ENCODE data around the gene COL5A3.

DNA sequence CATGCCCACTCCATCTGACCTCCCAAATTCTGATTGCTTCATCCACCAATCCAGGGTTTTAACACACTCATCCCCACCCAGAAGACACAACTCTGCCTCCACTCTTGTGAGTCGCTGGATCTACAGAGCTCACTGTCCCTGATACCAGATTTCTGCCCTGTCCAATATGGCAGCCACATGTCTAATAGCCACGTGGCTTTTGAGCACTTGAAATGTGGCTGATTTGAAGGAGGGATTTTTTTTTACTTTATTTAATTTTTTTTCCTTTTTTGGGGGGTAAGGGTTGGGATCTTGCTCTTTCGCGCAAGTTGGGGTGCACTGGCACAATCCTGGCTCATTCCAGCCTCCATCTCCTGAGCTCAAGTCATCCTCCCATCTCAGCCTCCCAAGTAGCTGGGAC, 49.2 kb downstream of the COL5A3 start:
- no peak for TF ChIP-seq JUNB (IDR thresholded peaks at IDR 0.05; ENCODE audit: unreplicated experiment)
- no peak for TF ChIP-seq CTCF (conservative IDR thresholded peaks at IDR 0.05; ENCODE audit: low read depth in 2 of 2)
- TF ChIP-seq EZH2 (IDR thresholded peaks at IDR 0.05; ENCODE audit: low read depth, unreplicated experiment), result no peak
- TF ChIP-seq CREB1 (CRISPR knock-in tag; IDR thresholded peaks at IDR 0.05; ENCODE audit: low read depth), result no peak
- TF ChIP-seq POLR2AphosphoS5 (IDR thresholded peaks at IDR 0.05; ENCODE audit: low read depth), result no peak
- no peak for TF ChIP-seq NANOG (IDR thresholded peaks at IDR 0.05; ENCODE audit: borderline replicate concordance)
- no peak for TF ChIP-seq EZH2phosphoT487 (IDR thresholded peaks at IDR 0.05; ENCODE audit: unreplicated experiment)
- no peak for TF ChIP-seq REST (IDR thresholded peaks at IDR 0.05; ENCODE audit: unreplicated experiment)
